ENCODE data around the gene SIRT4. TPM values are rescaled to one million over a fixed set of nuclear protein-coding genes. Genes with fewer than 3 reads are reported as not detected.

SIRT4 gene
- total RNA-seq, 1 experiment from 2014 or later: 2.1 TPM

DNA sequence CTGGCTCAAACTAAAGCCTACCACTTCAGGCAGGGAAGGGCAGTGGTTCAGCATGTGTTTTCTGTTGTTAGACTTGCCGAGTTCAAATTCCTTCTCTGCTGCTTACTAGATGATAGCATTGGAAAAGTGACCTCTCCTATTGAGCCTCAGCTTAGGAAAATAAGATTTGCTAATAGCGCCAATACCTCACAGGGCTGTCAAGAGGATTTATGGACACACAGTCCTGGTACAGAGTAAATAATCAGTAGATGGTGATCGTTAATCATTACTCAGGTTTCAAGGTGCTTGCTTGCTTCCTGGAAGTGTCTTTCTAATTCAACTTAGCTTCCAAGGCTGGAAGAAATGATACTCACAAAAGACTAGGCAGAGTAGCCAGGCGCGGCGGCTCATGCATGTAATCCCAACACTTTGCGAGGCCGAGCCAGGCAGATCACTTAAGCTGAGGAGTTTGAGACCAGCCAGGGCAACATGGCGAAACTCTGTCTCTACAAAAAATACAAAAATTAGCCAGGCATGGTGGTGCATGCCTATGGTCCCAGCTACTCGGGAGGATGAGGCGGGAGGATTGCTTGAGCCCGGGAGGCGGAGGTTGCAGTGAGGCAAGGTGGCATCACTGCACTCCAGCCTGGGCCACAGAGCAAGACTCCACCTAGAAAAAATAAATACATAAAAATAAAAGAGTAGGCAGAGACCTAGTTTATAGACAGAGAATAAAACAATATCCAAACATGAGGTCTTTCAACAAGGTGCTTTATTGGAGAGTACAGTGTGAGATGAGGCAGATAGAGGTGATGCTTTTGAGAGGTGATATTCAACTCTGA is 19.5 kb downstream of the SIRT4 start:
- no peaks in the 10 kb centered on the region for H3K36me3 Mint-ChIP-seq (ENCODE audit: insufficient read depth in 1 of 3, low read depth in 3 of 3)
- DNase-seq: no peak
- no peak overlapping the region for H3K14ac ChIP-seq (ENCODE audit: insufficient read depth, low read length)
- H3K27ac ChIP-seq (ENCODE audit: insufficient read length, low read depth, low read length): no peak overlapping the region
- H2AK5ac ChIP-seq (ENCODE audit: insufficient read length, low read length): no peak overlapping the region
- no peak overlapping the region for H2BK12ac ChIP-seq (ENCODE audit: insufficient read length, low read depth, low read length)
- H3K9me3 Mint-ChIP-seq: no peaks in the 10 kb centered on the region
- H4K5ac ChIP-seq (ENCODE audit: insufficient read length, low read depth, low read length): no peak overlapping the region
- H3K56ac ChIP-seq (ENCODE audit: insufficient read length, low read depth, low read length): no peak overlapping the region
- no peaks in the 10 kb centered on the region for H3K4me1 ChIP-seq (ENCODE audit: insufficient read depth, low read length)
- H2BK20ac ChIP-seq (ENCODE audit: low read depth, low read length, poor library complexity, severe bottlenecking): no peak overlapping the region
- H2AFZ ChIP-seq (ENCODE audit: low read length): no peak overlapping the region
- no peaks in the 10 kb centered on the region for H3K9me3 ChIP-seq (ENCODE audit: control insufficient read depth, low read depth, low read length)
- no peak overlapping the region for H2BK5ac ChIP-seq (ENCODE audit: insufficient read length, low read length)
- H3K79me2 ChIP-seq (ENCODE audit: insufficient read depth, low read length): no peaks in the 10 kb centered on the region
- H3K4ac ChIP-seq (ENCODE audit: low read depth, low read length): no peak overlapping the region
- no peak overlapping the region for H2BK120ac ChIP-seq (ENCODE audit: low read depth, low read length, poor library complexity, severe bottlenecking)
- H3K27me3 ChIP-seq (ENCODE audit: insufficient read depth, low read length): no peaks in the 10 kb centered on the region
- no peak overlapping the region; a peak in 1 of 5 replicates for H3K4me3 Mint-ChIP-seq
- H3K27ac Mint-ChIP-seq: no peak overlapping the region
- H3K27me3 Mint-ChIP-seq (ENCODE audit: low read depth): peaks cover 22% of the 10 kb centered on the region
- TF ChIP-seq, protein P1, sequence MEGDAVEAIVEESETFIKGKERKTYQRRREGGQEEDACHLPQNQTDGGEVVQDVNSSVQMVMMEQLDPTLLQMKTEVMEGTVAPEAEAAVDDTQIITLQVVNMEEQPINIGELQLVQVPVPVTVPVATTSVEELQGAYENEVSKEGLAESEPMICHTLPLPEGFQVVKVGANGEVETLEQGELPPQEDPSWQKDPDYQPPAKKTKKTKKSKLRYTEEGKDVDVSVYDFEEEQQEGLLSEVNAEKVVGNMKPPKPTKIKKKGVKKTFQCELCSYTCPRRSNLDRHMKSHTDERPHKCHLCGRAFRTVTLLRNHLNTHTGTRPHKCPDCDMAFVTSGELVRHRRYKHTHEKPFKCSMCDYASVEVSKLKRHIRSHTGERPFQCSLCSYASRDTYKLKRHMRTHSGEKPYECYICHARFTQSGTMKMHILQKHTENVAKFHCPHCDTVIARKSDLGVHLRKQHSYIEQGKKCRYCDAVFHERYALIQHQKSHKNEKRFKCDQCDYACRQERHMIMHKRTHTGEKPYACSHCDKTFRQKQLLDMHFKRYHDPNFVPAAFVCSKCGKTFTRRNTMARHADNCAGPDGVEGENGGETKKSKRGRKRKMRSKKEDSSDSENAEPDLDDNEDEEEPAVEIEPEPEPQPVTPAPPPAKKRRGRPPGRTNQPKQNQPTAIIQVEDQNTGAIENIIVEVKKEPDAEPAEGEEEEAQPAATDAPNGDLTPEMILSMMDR (conservative IDR thresholded peaks at IDR 0.05): no peak
- no peak overlapping the region for H2BK15ac ChIP-seq (ENCODE audit: low read depth, low read length)
- H3T11ph ChIP-seq (ENCODE audit: low read length): no peak overlapping the region
- H3K23ac ChIP-seq (ENCODE audit: insufficient read length, low read depth, low read length): no peak overlapping the region
- H3K4me1 Mint-ChIP-seq: peaks cover 14 to 16% of the 10 kb centered on the region in 2 experiments
- no peaks in the 10 kb centered on the region for H3K79me1 ChIP-seq (ENCODE audit: insufficient read depth, low read depth, low read length, poor library complexity, severe bottlenecking)
- no peak overlapping the region for H3K18ac ChIP-seq (ENCODE audit: insufficient read length, low read depth, low read length)
- peaks cover 3% of the 10 kb centered on the region for H3K23me2 ChIP-seq (ENCODE audit: insufficient read length, low read depth, low read length, poor library complexity, severe bottlenecking)
- no peaks in the 10 kb centered on the region for H4K20me1 ChIP-seq (ENCODE audit: control insufficient read depth, insufficient read depth, insufficient read length)
- no peak overlapping the region for H4K8ac ChIP-seq (replicated peaks; ENCODE audit: insufficient read length, low read depth, low read length)
- no CpG with 5 or more reads among the region's 13 CpGs for WGBS (ENCODE audit: extremely low coverage, insufficient read length, low lambda C conversion rate)
- H3K9ac ChIP-seq (ENCODE audit: extremely low read depth, insufficient read length, low read length): peak overlapping the region; percentile 31
- no peak overlapping the region for H3K4me2 ChIP-seq (ENCODE audit: insufficient read depth, insufficient read length, low read length)
- H4K91ac ChIP-seq (ENCODE audit: insufficient read length, low read depth, low read length): no peak overlapping the region

Measured in H9 (cell line).